ENCODE data around the gene LYSMD2. TPM values are rescaled to one million over a fixed set of nuclear protein-coding genes. Genes with fewer than 3 reads are reported as not detected.

The LYSMD2 gene
- total RNA-seq, 1 experiment from 2014 or later: 27.3 TPM

Other genes with a start within 250 kb of the LYSMD2 start
- gene DMXL2, start 114.9 kb downstream of the LYSMD2 start, total RNA-seq (2014; rRNA removed; shearing (Covaris generic)): 19.7 and 23.4 TPM in 2 replicates
- gene SCG3, start 56.2 kb downstream of the LYSMD2 start, total RNA-seq (2014; rRNA removed; shearing (Covaris generic)): not detected in 2 replicates
- 7.0 and 7.9 TPM in 2 replicates for gene TMOD2, start 13.9 kb upstream of the LYSMD2 start, total RNA-seq (2014; rRNA removed; shearing (Covaris generic))
- gene TMOD3, start 92.0 kb upstream of the LYSMD2 start, total RNA-seq (2014; rRNA removed; shearing (Covaris generic)): 46.5 and 54.7 TPM in 2 replicates
- 36.7 and 48.4 TPM in 2 replicates for gene LEO1, start 234.1 kb upstream of the LYSMD2 start, total RNA-seq (2014; rRNA removed; shearing (Covaris generic))